Smooth muscle cell (in vitro differentiated cells): ENCODE data around the gene MYO1B. TPM values are rescaled to one million over a fixed set of nuclear protein-coding genes. Genes with fewer than 3 reads are reported as not detected.

Experiments used
- DNase-seq: peaks from one replicate; lab custom pipeline; 2025; ENCODE audit not compliant: unreplicated experiment; lab: John Stamatoyannopoulos, UW
- H2AFZ ChIP-seq: fragments of 200-600 bp; sonication (generic); 2 replicates; pipeline ENCODE4 v1.6.0; 2016; ENCODE audit warnings: antibody characterized with exemption, low read depth, mild to moderate bottlenecking
- H3F3A ChIP-seq: fragments of 200-600 bp; sonication (generic); 2 replicates; pipeline ENCODE4 v1.6.0; 2017; ENCODE audit warnings: antibody characterized with exemption, low read depth
- H3K27ac ChIP-seq: fragments of 200-600 bp; sonication (generic); 2 replicates; pipeline ENCODE4 v1.5.1; 2016; ENCODE audit warnings: low read depth, mild to moderate bottlenecking
- H3K27me3 ChIP-seq: fragments of 200-600 bp; sonication (generic); 2 replicates; pipeline ENCODE4 v1.6.1; 2016; ENCODE audit warnings: low read depth, mild to moderate bottlenecking
- H3K36me3 ChIP-seq: fragments of 200-600 bp; sonication (generic); 2 replicates; pipeline ENCODE4 v1.5.1; 2016; ENCODE audit warnings: low read depth
- H3K4me1 ChIP-seq: fragments of 200-600 bp; sonication (generic); 2 replicates; pipeline ENCODE4 v1.5.1; 2016; ENCODE audit warnings: low read depth
- H3K4me2 ChIP-seq: fragments of 200-600 bp; sonication (generic); 2 replicates; pipeline ENCODE4 v1.6.0; 2016; ENCODE audit warnings: mild to moderate bottlenecking
- H3K4me3 ChIP-seq: fragments of 200-600 bp; sonication (generic); 2 replicates; pipeline ENCODE4 v1.5.1; 2016; ENCODE audit warnings: mild to moderate bottlenecking
- H3K79me2 ChIP-seq: fragments of 200-600 bp; sonication (generic); 2 replicates; pipeline ENCODE4 v1.6.0; 2016; ENCODE audit warnings: low read depth, mild to moderate bottlenecking
- H3K9ac ChIP-seq: fragments of 200-600 bp; sonication (generic); 2 replicates; pipeline ENCODE4 v1.6.0; 2016; ENCODE audit warnings: low read depth
- H3K9me3 ChIP-seq: fragments of 200-600 bp; sonication (generic); replicated peaks from 2 replicates; pipeline ENCODE4 v1.5.1; 2016; ENCODE audit warnings: low read depth
- H4K20me1 ChIP-seq: fragments of 200-600 bp; sonication (generic); 2 replicates; pipeline ENCODE4 v1.6.0; 2016; ENCODE audit warnings: low read depth
- WGBS: methylation state at CpG from one replicate; pipeline ENCODE4 v1.1.7; 2016; ENCODE audit warnings: low lambda C conversion rate; 5-methylcytosine and 5-hydroxymethylcytosine counted together
- polyA plus RNA-seq: library from polyadenylated mRNA; unstranded; fragments of >200 nt; fragmentation: Nextera tagmentation; extraction: Ambion mirVana; gene quantifications from 2 replicates; pipeline ENCODE4 v1.2.1, GENCODE V29; 2016
- total RNA-seq: library from RNA; depleted of rRNA; stranded (reverse); fragments of >200 nt; gene quantifications from 2 replicates; pipeline ENCODE4 v1.2.3, GENCODE V29; 2014
- TF ChIP-seq, protein P1 (sequence below): fragments of 200-600 bp; sonication (generic); IDR thresholded peaks from 2 replicates; pipeline ENCODE4 v1.5.1; 2017; ENCODE audit warnings: borderline replicate concordance, mild to moderate bottlenecking, antibody characterized with exemption; ENCODE audit not compliant: insufficient read depth, poor library complexity, severe bottlenecking

The MYO1B gene
- total and polyA plus RNA-seq, 2 experiments from 2014 or later: 58.8 to 133 TPM

DNA sequence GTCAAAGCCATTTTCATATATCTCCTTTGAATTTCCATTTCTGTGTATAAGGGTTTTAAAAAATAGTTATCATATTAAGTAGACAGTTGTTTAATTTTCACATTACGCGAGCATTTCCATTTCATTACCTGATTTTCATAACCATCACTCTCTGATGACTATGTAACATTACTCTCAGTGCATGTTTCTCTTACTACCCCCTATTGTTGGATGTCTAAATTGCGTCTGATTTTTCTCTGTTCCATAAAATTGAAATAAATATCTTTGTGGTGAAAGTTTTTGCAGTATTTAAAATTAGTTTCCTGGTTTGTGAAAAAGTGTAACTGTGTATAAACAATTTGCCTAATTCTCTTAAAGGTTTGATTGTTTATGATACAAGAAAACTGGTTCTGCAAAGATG lies 123.8 kb downstream of the MYO1B start:
- Histone ChIP-seq H3K27ac (no peak overlapping the region), H3K4me2 (no peak overlapping the region), H2AFZ (no peak overlapping the region), H3K79me2 (peaks cover 5% of the 10 kb centered on the region), H3K27me3 (no peaks in the 10 kb centered on the region), H3K4me1 (no peaks in the 10 kb centered on the region), H3K9ac (no peak overlapping the region), H3K9me3 (no peaks in the 10 kb centered on the region), H3K4me3 (no peak overlapping the region), H4K20me1 (no peaks in the 10 kb centered on the region), H3F3A (no peaks in the 10 kb centered on the region), H3K36me3 (peaks cover 9% of the 10 kb centered on the region)
- DNase-seq: no peak
- TF ChIP-seq, protein P1, sequence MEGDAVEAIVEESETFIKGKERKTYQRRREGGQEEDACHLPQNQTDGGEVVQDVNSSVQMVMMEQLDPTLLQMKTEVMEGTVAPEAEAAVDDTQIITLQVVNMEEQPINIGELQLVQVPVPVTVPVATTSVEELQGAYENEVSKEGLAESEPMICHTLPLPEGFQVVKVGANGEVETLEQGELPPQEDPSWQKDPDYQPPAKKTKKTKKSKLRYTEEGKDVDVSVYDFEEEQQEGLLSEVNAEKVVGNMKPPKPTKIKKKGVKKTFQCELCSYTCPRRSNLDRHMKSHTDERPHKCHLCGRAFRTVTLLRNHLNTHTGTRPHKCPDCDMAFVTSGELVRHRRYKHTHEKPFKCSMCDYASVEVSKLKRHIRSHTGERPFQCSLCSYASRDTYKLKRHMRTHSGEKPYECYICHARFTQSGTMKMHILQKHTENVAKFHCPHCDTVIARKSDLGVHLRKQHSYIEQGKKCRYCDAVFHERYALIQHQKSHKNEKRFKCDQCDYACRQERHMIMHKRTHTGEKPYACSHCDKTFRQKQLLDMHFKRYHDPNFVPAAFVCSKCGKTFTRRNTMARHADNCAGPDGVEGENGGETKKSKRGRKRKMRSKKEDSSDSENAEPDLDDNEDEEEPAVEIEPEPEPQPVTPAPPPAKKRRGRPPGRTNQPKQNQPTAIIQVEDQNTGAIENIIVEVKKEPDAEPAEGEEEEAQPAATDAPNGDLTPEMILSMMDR: peak; percentile 20
- WGBS: 94% methylated on average over 3 of the region's 3 CpGs

- peaks cover 17% of the 10 kb centered on the region for H3K4me1 ChIP-seq
- H3K79me2 ChIP-seq: peaks cover 4% of the 10 kb centered on the region
- H3K4me3 ChIP-seq: no peak overlapping the region
- no peak overlapping the region for H3K9ac ChIP-seq
- H3F3A ChIP-seq: peaks cover 11% of the 10 kb centered on the region
- DNase-seq: no peak
- H3K4me2 ChIP-seq: peak overlapping the region; percentile 16
- peak overlapping the region; percentile 91 for H3K27ac ChIP-seq
- no peaks in the 10 kb centered on the region for H3K9me3 ChIP-seq
- no peaks in the 10 kb centered on the region for H4K20me1 ChIP-seq
- no peaks in the 10 kb centered on the region for H3K27me3 ChIP-seq
- TF ChIP-seq, protein P1: no peak
- 46% methylated on average over 4 of the region's 4 CpGs for WGBS
- H2AFZ ChIP-seq: no peak overlapping the region
- peaks cover 9% of the 10 kb centered on the region for H3K36me3 ChIP-seq
Measured at GRCh38 chr2:191374366-191374765, 129.2 kb downstream of the MYO1B start.

GRCh38 chr2:191374939-191375338 lies 129.7 kb downstream of the MYO1B start:
- H3K4me2 ChIP-seq: no peak overlapping the region
- no peaks in the 10 kb centered on the region for H3K27me3 ChIP-seq
- DNase-seq: no peak
- peaks cover 11% of the 10 kb centered on the region for H3F3A ChIP-seq
- TF ChIP-seq, protein P1: no peak
- H3K9me3 ChIP-seq: no peaks in the 10 kb centered on the region
- no peak overlapping the region for H3K4me3 ChIP-seq
- WGBS: 83% methylated on average over 1 of the region's 1 CpG
- peaks cover 9% of the 10 kb centered on the region for H3K36me3 ChIP-seq
- H3K27ac ChIP-seq: peak overlapping the region; percentile 91
- H3K9ac ChIP-seq: no peak overlapping the region
- H2AFZ ChIP-seq: no peak overlapping the region
- H3K4me1 ChIP-seq: peaks cover 17% of the 10 kb centered on the region
- no peaks in the 10 kb centered on the region for H4K20me1 ChIP-seq
- no peaks in the 10 kb centered on the region for H3K79me2 ChIP-seq

DNA sequence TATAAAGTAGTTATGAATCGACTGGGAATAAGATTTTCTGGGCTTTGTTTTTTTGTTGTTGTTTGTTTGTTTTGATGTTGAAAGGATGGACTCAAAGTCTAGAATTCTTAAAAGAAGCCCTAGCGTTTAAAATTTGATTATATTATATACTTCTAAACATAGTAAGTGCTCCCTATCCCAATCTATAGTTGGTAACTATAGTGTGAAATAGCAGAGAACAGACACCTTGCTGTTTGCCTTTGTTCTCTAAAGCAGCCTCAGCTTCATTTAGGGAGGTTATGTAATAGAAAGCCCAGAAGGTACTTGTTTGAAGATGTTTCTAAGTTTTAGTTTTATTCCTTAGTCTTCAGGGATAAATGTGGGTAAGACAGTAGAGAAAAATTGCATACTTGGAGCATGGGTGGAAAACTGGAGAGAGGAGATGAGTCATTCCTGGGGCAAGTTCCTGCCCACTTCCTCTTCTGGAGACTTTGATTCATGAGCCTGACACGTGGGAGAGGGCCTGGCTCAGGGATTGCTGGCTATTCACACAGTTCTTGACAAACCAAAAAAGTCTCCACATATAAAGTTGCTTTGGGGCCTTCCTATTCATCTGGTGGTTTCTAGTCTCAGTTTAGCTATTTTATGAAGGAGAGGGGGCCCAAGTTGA lies 131.9 kb downstream of the MYO1B start:
- Histone ChIP-seq H3F3A (peaks cover 11% of the 10 kb centered on the region), H2AFZ (no peak overlapping the region), H3K9me3 (no peaks in the 10 kb centered on the region), H3K4me3 (no peak overlapping the region), H3K79me2 (no peaks in the 10 kb centered on the region), H3K36me3 (peaks cover 3% of the 10 kb centered on the region), H3K4me1 (peaks cover 17% of the 10 kb centered on the region), H3K27ac (peak overlapping the region; percentile 91), H3K27me3 (no peaks in the 10 kb centered on the region), H3K9ac (peak overlapping the region; percentile 59), H3K4me2 (peak overlapping the region; percentile 67), H4K20me1 (no peaks in the 10 kb centered on the region)
- WGBS: 51% methylated on average over 3 of the region's 3 CpGs
- TF ChIP-seq, protein P1: no peak
- DNase-seq: peak; percentile 2
